Body of pancreas (tissue), 4 donors: Measurements from ENCODE around the gene SNRNP70.

Experiments
- CTCF ChIP-seq, 7 experiments: fragments of 450-650 bp in 4 of 7; fragments of 200-600 bp in 3 of 7; sonication (generic) in 3 of 7; IDR thresholded peaks; one replicate each; pipeline ENCODE4 v1.5.1; 2016 to 2019; ENCODE audit warnings: antibody characterized with exemption in 7 of 7
- POLR2A ChIP-seq, 3 donors: fragments of 450-650 bp; IDR thresholded peaks; one replicate each; pipeline ENCODE4 v1.6.1; 2016; ENCODE audit warnings: antibody characterized with exemption in 3 of 3, mild to moderate bottlenecking in 2 of 3

GRCh38 chr19:49117677-49118564 is 32.7 kb downstream of the SNRNP70 start:
- TF ChIP-seq POLR2A (IDR thresholded peaks at IDR 0.05) = no peak
- TF ChIP-seq CTCF (IDR thresholded peaks at IDR 0.05) = no peak
